Prostate gland (tissue), 2 donors: ENCODE data around the gene MAD1L1. TPM values are rescaled to one million over a fixed set of nuclear protein-coding genes. Genes with fewer than 3 reads are reported as not detected.

Experiments
- DNase-seq: peaks from one replicate; pipeline ENCODE4 v3.0.0-alpha.2; 2019; ENCODE audit warnings: low spot score
- H3K27ac ChIP-seq, 2 donors: fragments of 200-600 bp; sonication (generic); 2 replicates each; pipeline ENCODE4 v1.5.1; 2017 to 2019
- H3K27me3 ChIP-seq: fragments of 200-600 bp; sonication (generic); replicated peaks from 2 replicates; pipeline ENCODE4 v1.5.1; 2019; ENCODE audit not compliant: insufficient read depth
- H3K36me3 ChIP-seq, 2 donors: fragments of 200-600 bp; sonication (generic); 1 replicate in 1 of 2; 2 replicates in 1 of 2; pipeline versions ENCODE4 v1.5.1 to v1.8.1; 2017 to 2019
- H3K4me1 ChIP-seq: fragments of 200-600 bp; sonication (generic); replicated peaks from 2 replicates; pipeline ENCODE4 v1.5.1; 2019
- H3K4me3 ChIP-seq, 2 donors: fragments of 200-600 bp; sonication (generic); 2 replicates each; pipeline ENCODE4 v1.5.1; 2017 to 2019
- H3K9me3 ChIP-seq: fragments of 200-600 bp; sonication (generic); 2 replicates; pipeline ENCODE4 v1.5.1; 2017
- CTCF ChIP-seq, 4 experiments: fragments of 200-600 bp in 2 of 4; fragments of 450-650 bp in 2 of 4; sonication (generic) in 2 of 4; IDR thresholded peaks; 1 replicate in 3 of 4; 2 replicates in 1 of 4; pipeline ENCODE4 v1.5.1; 2016 to 2019; ENCODE audit warnings: antibody characterized with exemption in 4 of 4, mild to moderate bottlenecking in 2 of 4, moderate library complexity in 2 of 4
- POLR2A ChIP-seq: fragments of 450-650 bp; IDR thresholded peaks from one replicate; pipeline ENCODE4 v1.6.1; 2016; ENCODE audit warnings: antibody characterized with exemption, mild to moderate bottlenecking
- POLR2AphosphoS5 ChIP-seq: sonication (generic); formaldehyde crosslinking; IDR thresholded peaks from one replicate; pipeline ENCODE4 v1.6.1; 2017; ENCODE audit warnings: antibody characterized with exemption
- WGBS: methylation state at CpG from one replicate; pipeline ENCODE4 v1.1.5; 2018; 5-methylcytosine and 5-hydroxymethylcytosine counted together
- intact Hi-C: fragments of 100-400 bp; cut with DNase I; formaldehyde crosslinking; loops from one replicate; pipeline ENCODE4 v1.14.2; 2022
- total RNA-seq, 2 donors: library from RNA; depleted of rRNA; stranded (reverse); fragments of >200 nt; gene quantifications; one replicate each; pipeline ENCODE4 v1.1.0, GENCODE V29; 2016

MAD1L1 gene
- total RNA-seq, 2 donors from 2014 or later = 79.3 to 91.9 TPM

- TF ChIP-seq POLR2A (no peak), POLR2AphosphoS5 (no peak), CTCF (IDR thresholded peaks at IDR 0.05) (no peak)
- Histone ChIP-seq H3K4me3 (no peak overlapping the region), H3K27me3 (no peaks in the 10 kb centered on the region), H3K9me3 (no peaks in the 10 kb centered on the region), H3K27ac (no peak overlapping the region), H3K36me3 (no peaks in the 10 kb centered on the region), H3K4me1 (no peaks in the 10 kb centered on the region)
- no peak for DNase-seq
- intact Hi-C loops = no loop called here
- 91% methylated on average over 8 of the region's 8 CpGs for WGBS
Observed at GRCh38 chr7:2131341-2131740, 101.4 kb downstream of the MAD1L1 start.

GRCh38 chr7:2130096-2130375 lies 102.7 kb downstream of the MAD1L1 start:
- no peak overlapping the region for H3K27ac ChIP-seq
- no peak for TF ChIP-seq POLR2A
- TF ChIP-seq POLR2AphosphoS5 = no peak
- no peak for TF ChIP-seq CTCF (IDR thresholded peaks at IDR 0.05)
- no peaks in the 10 kb centered on the region for H3K27me3 ChIP-seq
- H3K4me3 ChIP-seq = no peak overlapping the region
- intact Hi-C loops = no loop called here
- no peak for DNase-seq
- no peaks in the 10 kb centered on the region for H3K4me1 ChIP-seq
- no peaks in the 10 kb centered on the region for H3K9me3 ChIP-seq
- no peaks in the 10 kb centered on the region for H3K36me3 ChIP-seq
- WGBS = 95% methylated on average over 7 of the region's 7 CpGs

- no peak overlapping the region for H3K27ac ChIP-seq
- WGBS = 66% methylated on average over 29 of the region's 29 CpGs
- DNase-seq = no peak
- H3K4me3 ChIP-seq = no peak overlapping the region
- intact Hi-C loops = no loop called here
- no peaks in the 10 kb centered on the region for H3K27me3 ChIP-seq
- no peaks in the 10 kb centered on the region for H3K9me3 ChIP-seq
- H3K36me3 ChIP-seq = no peaks in the 10 kb centered on the region
- TF ChIP-seq POLR2AphosphoS5 (no peak), CTCF (IDR thresholded peaks at IDR 0.05) (no peak), POLR2A (no peak)
- no peaks in the 10 kb centered on the region for H3K4me1 ChIP-seq
Observed at GRCh38 chr7:2129323-2130095, 103.2 kb downstream of the MAD1L1 start.

- WGBS = 79% methylated on average over 20 of the region's 20 CpGs
- no peaks in the 10 kb centered on the region for H3K27me3 ChIP-seq
- H3K27ac ChIP-seq = no peak overlapping the region
- DNase-seq = no peak
- intact Hi-C loops = no loop called here
- no peak for TF ChIP-seq POLR2AphosphoS5
- TF ChIP-seq POLR2A = no peak
- no peak for TF ChIP-seq CTCF (IDR thresholded peaks at IDR 0.05)
- no peaks in the 10 kb centered on the region for H3K36me3 ChIP-seq
- H3K4me1 ChIP-seq = no peaks in the 10 kb centered on the region
- H3K4me3 ChIP-seq = no peak overlapping the region
- no peaks in the 10 kb centered on the region for H3K9me3 ChIP-seq
Observed at GRCh38 chr7:2128601-2129322, 104.0 kb downstream of the MAD1L1 start.

- TF ChIP-seq CTCF (IDR thresholded peaks at IDR 0.05) (no peak), POLR2A (no peak), POLR2AphosphoS5 (no peak)
- Histone ChIP-seq H3K36me3 (no peaks in the 10 kb centered on the region), H3K4me1 (no peaks in the 10 kb centered on the region), H3K27me3 (no peaks in the 10 kb centered on the region), H3K9me3 (no peaks in the 10 kb centered on the region), H3K4me3 (no peak overlapping the region), H3K27ac (no peak overlapping the region)
- intact Hi-C loops = no loop called here
- DNase-seq = no peak
- WGBS = 96% methylated on average over 9 of the region's 9 CpGs
Observed at GRCh38 chr7:2126621-2127020, 106.1 kb downstream of the MAD1L1 start.
